GM18861 (cell line): ENCODE results near the gene FBXW8.

Experiments used
- ATAC-seq: cut with Tn5 transposase; IDR thresholded peaks from one replicate; pipeline ENCODE4 v1.9.1; 2021; ENCODE audit not compliant: unreplicated experiment

The FBXW8 gene

DNA sequence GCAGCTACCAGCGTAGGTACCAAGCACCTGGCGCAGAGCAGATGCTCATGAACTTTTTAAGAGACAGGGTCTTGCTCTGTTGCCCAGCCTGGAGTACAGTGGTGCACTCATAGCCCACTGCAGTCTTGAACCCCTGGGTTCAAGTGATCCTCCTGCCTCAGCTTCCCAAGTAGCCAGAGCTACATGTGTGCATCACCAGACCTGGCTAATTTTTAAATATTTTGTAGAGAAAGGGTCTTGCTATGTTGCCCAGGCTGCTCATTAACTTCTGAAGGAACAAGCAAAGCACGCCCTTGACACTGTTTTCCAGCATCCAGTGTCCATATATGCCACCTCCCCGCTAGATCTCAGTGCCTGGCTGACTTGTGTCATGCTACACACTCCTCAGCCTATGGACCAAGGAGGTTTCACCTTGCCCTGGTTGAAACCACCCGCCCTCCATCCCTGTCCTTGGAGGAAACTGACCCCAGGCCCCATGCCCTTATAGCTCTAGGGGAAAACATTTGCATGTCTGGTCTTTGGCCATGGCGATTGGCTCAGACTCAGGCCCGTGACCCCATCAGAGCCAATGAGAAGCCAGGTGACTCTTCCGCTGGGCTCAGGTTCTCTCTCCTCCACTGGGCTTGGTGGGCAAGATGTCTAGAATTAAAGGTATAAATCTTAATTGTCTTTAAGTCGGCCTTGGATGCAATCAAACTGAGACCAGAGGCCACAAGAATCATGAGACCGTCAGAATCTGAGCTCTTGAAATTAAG is 162.2 kb downstream of the FBXW8 start:
- no peak for ATAC-seq

GRCh38 chr12:117073611-117074010 is 162.9 kb downstream of the FBXW8 start:
- ATAC-seq: no peak

GRCh38 chr12:117076410-117077372 is 165.9 kb downstream of the FBXW8 start:
- ATAC-seq: no peak

- ATAC-seq: no peak
These were observed 168.7 kb downstream of the FBXW8 start for GRCh38 chr12:117079487-117079886.

- ATAC-seq: no peak
These were observed 170.0 kb downstream of the FBXW8 start for GRCh38 chr12:117080661-117081144.
